Suppressor macrophage (primary cell): ENCODE measurements around the gene PLEKHH2.

Experiments used
- DNase-seq, 4 experiments: peaks; one replicate each; pipeline ENCODE4 v3.0.0-alpha.2; 2020 to 2022

The PLEKHH2 gene

GRCh38 chr2:43763091-43763490 lies 126.0 kb downstream of the PLEKHH2 start:
- no peak for DNase-seq

GRCh38 chr2:43764086-43764705 lies 127.1 kb downstream of the PLEKHH2 start:
- no peak for DNase-seq

GRCh38 chr2:43766006-43766405 lies 128.9 kb downstream of the PLEKHH2 start:
- DNase-seq = no peak

GRCh38 chr2:43773876-43774613 lies 137.0 kb downstream of the PLEKHH2 start, which contains the start of gene DYNC2LI1:
TSS of gene DYNC2LI1 (plus strand) at chr2:43774039. CDS start at chr2:43774139, 100 bp downstream.
- peak; percentile 91 to 95 (median 93) for DNase-seq

GRCh38 chr2:43774617-43775016 lies 137.6 kb downstream of the PLEKHH2 start:
- DNase-seq = no peak

- DNase-seq = no peak
Observed at GRCh38 chr2:43776324-43776723, 139.3 kb downstream of the PLEKHH2 start.

- no peak for DNase-seq
Observed at GRCh38 chr2:43777306-43777926, 140.4 kb downstream of the PLEKHH2 start.

- no peak for DNase-seq
Observed at GRCh38 chr2:43778233-43778632, 141.2 kb downstream of the PLEKHH2 start.

- DNase-seq = no peak
Observed at GRCh38 chr2:43787895-43788294, 150.8 kb downstream of the PLEKHH2 start.

GRCh38 chr2:43788646-43789045 lies 151.6 kb downstream of the PLEKHH2 start:
- DNase-seq = no peak

GRCh38 chr2:43790147-43790546 lies 153.1 kb downstream of the PLEKHH2 start:
- DNase-seq = no peak

GRCh38 chr2:43791035-43791765 lies 154.1 kb downstream of the PLEKHH2 start:
- no peak for DNase-seq

- no peak for DNase-seq
Observed at GRCh38 chr2:43792653-43793052, 155.6 kb downstream of the PLEKHH2 start.

- DNase-seq = no peak
Observed at GRCh38 chr2:43794956-43795355, 157.9 kb downstream of the PLEKHH2 start.

- no peak for DNase-seq
Observed at GRCh38 chr2:43796206-43796605, 159.1 kb downstream of the PLEKHH2 start.

GRCh38 chr2:43798300-43798699 lies 161.2 kb downstream of the PLEKHH2 start:
- DNase-seq = peak in 2 of 4 experiments; percentile 9 to 10

GRCh38 chr2:43800894-43801293 lies 163.8 kb downstream of the PLEKHH2 start:
- no peak for DNase-seq

- no peak for DNase-seq
Observed at GRCh38 chr2:43802135-43802534, 165.1 kb downstream of the PLEKHH2 start.

- DNase-seq = no peak
Observed at GRCh38 chr2:43803113-43803512, 166.1 kb downstream of the PLEKHH2 start.

GRCh38 chr2:43806719-43807031 lies 169.6 kb downstream of the PLEKHH2 start:
- no peak for DNase-seq

GRCh38 chr2:43810452-43810851 lies 173.4 kb downstream of the PLEKHH2 start:
- no peak for DNase-seq

- no peak for DNase-seq
Observed at GRCh38 chr2:43810888-43811287, 173.8 kb downstream of the PLEKHH2 start.

- no peak for DNase-seq
Observed at GRCh38 chr2:43812006-43812405, 174.9 kb downstream of the PLEKHH2 start.
